ENCODE measurements around the gene PATL1. TPM values are rescaled to one million over a fixed set of nuclear protein-coding genes. Genes with fewer than 3 reads are reported as not detected.
A peak's percentile ranks its signal among the peaks of the same experiment; 100 is the strongest.
"Not testable (repeated sequence)": the region's sequence is repeated elsewhere in the genome, so short reads cannot be mapped to it uniquely, and the experiment has no call there.

Gene PATL1
- total and polyA plus RNA-seq, 3 donors from 2014 or later: 22.5 to 25.4 (median 24.0) TPM

GRCh38 chr11:59629996-59630395 is 38.8 kb downstream of the PATL1 start:
- Histone ChIP-seq H3K9me3 (no peaks in the 10 kb centered on the region), H3K4me3 (no peak overlapping the region), H3K4me1 (no peaks in the 10 kb centered on the region), H3K27ac (no peak overlapping the region), H3K27me3 (no peaks in the 10 kb centered on the region), H3K36me3 (ENCODE audit: low read depth, missing control alignments) (no peaks in the 10 kb centered on the region)
- TF ChIP-seq POLR2A (IDR thresholded peaks at IDR 0.05): no peak
- no peak for TF ChIP-seq CTCF (IDR thresholded peaks at IDR 0.05)
- intact Hi-C loops (cut with DNase I; ENCODE audit: low total_unique reads): no loop called here
- DNase-seq: no peak

GRCh38 chr11:59626969-59627368 is 41.9 kb downstream of the PATL1 start:
- H3K27me3 ChIP-seq; H3K4me3 ChIP-seq; H3K36me3 ChIP-seq (ENCODE audit: low read depth, missing control alignments); H3K4me1 ChIP-seq; H3K9me3 ChIP-seq; intact Hi-C loops (cut with DNase I; ENCODE audit: low total_unique reads); H3K27ac ChIP-seq; DNase-seq: not testable (repeated sequence)
- 86 to 87% methylated on average over 4 of the region's 4 CpGs for WGBS, 2 donors
- TF ChIP-seq CTCF (IDR thresholded peaks at IDR 0.05): peak in 1 of 3 experiments; percentile 9

- Histone ChIP-seq H3K4me3 (no peak overlapping the region), H3K27ac (no peak overlapping the region), H3K27me3 (no peaks in the 10 kb centered on the region), H3K4me1 (no peaks in the 10 kb centered on the region), H3K9me3 (no peaks in the 10 kb centered on the region), H3K36me3 (ENCODE audit: low read depth, missing control alignments) (no peaks in the 10 kb centered on the region)
- no peak for TF ChIP-seq POLR2A (IDR thresholded peaks at IDR 0.05)
- no peak for TF ChIP-seq CTCF (IDR thresholded peaks at IDR 0.05)
- WGBS, 2 donors: 87 to 88% methylated on average over 3 of the region's 3 CpGs
- no peak for DNase-seq
- intact Hi-C loops (cut with DNase I; ENCODE audit: low total_unique reads): no loop called here
Measured at GRCh38 chr11:59625703-59626102, 43.1 kb downstream of the PATL1 start.

GRCh38 chr11:59617876-59618275 is 51.0 kb downstream of the PATL1 start:
- intact Hi-C loops (cut with DNase I; ENCODE audit: low total_unique reads): no loop called here
- 47 to 52% methylated on average over 1 of the region's 1 CpG for WGBS, 2 donors
- peak overlapping the region in 1 of 2 donors; percentile 46 for H3K27ac ChIP-seq

More at GRCh38 chr11:59617876-59618275, 51.0 kb downstream of the PATL1 start:
- TF ChIP-seq CTCF (IDR thresholded peaks at IDR 0.05) (no peak), POLR2A (IDR thresholded peaks at IDR 0.05) (no peak)
- H3K36me3 ChIP-seq (ENCODE audit: low read depth, missing control alignments): no peaks in the 10 kb centered on the region
- no peaks in the 10 kb centered on the region for H3K27me3 ChIP-seq
- no peak for DNase-seq
- no peak overlapping the region for H3K4me3 ChIP-seq
- no peaks in the 10 kb centered on the region for H3K9me3 ChIP-seq
- peaks cover 19% of the 10 kb centered on the region for H3K4me1 ChIP-seq
